NOMO-1 treated with DMSO at 0.1 percent for 48 hours (cell line): ENCODE data around the gene NRP2.
A peak's percentile ranks its signal among the peaks of the same experiment; 100 is the strongest.

Source experiments
- DNase-seq: peaks from one replicate; lab custom pipeline; 2025; ENCODE audit not compliant: unreplicated experiment; lab: John Stamatoyannopoulos, UW

NRP2 gene

GRCh38 chr2:205705511-205706349 lies 23.4 kb downstream of the NRP2 start:
- DNase-seq: no peak

- peak; percentile 89 for DNase-seq
These were observed 24.6 kb downstream of the NRP2 start for GRCh38 chr2:205706769-205707381.

- DNase-seq: no peak
These were observed 25.9 kb downstream of the NRP2 start for GRCh38 chr2:205708231-205708631.

GRCh38 chr2:205709319-205709718 lies 27.0 kb downstream of the NRP2 start:
- no peak for DNase-seq

- DNase-seq: no peak
These were observed 30.2 kb downstream of the NRP2 start for GRCh38 chr2:205712508-205712907.

GRCh38 chr2:205713086-205713485 lies 30.8 kb downstream of the NRP2 start:
- no peak for DNase-seq

- DNase-seq: peak; percentile 69
These were observed 31.9 kb downstream of the NRP2 start for GRCh38 chr2:205714058-205714776.

GRCh38 chr2:205714789-205715720 lies 32.8 kb downstream of the NRP2 start:
- no peak for DNase-seq

- no peak for DNase-seq
These were observed 33.7 kb downstream of the NRP2 start for GRCh38 chr2:205715831-205716525.

- no peak for DNase-seq
These were observed 35.0 kb downstream of the NRP2 start for GRCh38 chr2:205717175-205717846.

- DNase-seq: no peak
These were observed 35.7 kb downstream of the NRP2 start for GRCh38 chr2:205717999-205718398.

- DNase-seq: no peak
These were observed 37.5 kb downstream of the NRP2 start for GRCh38 chr2:205719847-205720246.

GRCh38 chr2:205720451-205720902 lies 38.2 kb downstream of the NRP2 start:
- DNase-seq: no peak

GRCh38 chr2:205721057-205721449 lies 38.8 kb downstream of the NRP2 start:
- no peak for DNase-seq

- no peak for DNase-seq
These were observed 40.1 kb downstream of the NRP2 start for GRCh38 chr2:205722283-205722918.

GRCh38 chr2:205723179-205723578 lies 40.9 kb downstream of the NRP2 start:
- DNase-seq: no peak

- DNase-seq: no peak
These were observed 42.8 kb downstream of the NRP2 start for GRCh38 chr2:205725059-205725458.

GRCh38 chr2:205726506-205726905 lies 44.2 kb downstream of the NRP2 start:
- no peak for DNase-seq

GRCh38 chr2:205727174-205727573 lies 44.9 kb downstream of the NRP2 start:
- DNase-seq: no peak
